Measurements from ENCODE around the gene RNF223.

- TF ChIP-seq CTCF (IDR thresholded peaks at IDR 0.05) = no peak
- TF ChIP-seq POLR2A (IDR thresholded peaks at IDR 0.05) = no peak
These were observed 33.0 kb downstream of the RNF223 start for GRCh38 chr1:1041092-1041523.
